A204.1 (cell line): Measurements from ENCODE around the gene CARMIL1.
A peak's percentile ranks its signal among the peaks of the same experiment; 100 is the strongest.

Experiments used
- FAIRE-seq: peaks from 2 replicates; lab custom pipeline; 2012; peaks lifted over from hg19 to GRCh38; lab: Jason Lieb, UNC

The CARMIL1 gene

DNA sequence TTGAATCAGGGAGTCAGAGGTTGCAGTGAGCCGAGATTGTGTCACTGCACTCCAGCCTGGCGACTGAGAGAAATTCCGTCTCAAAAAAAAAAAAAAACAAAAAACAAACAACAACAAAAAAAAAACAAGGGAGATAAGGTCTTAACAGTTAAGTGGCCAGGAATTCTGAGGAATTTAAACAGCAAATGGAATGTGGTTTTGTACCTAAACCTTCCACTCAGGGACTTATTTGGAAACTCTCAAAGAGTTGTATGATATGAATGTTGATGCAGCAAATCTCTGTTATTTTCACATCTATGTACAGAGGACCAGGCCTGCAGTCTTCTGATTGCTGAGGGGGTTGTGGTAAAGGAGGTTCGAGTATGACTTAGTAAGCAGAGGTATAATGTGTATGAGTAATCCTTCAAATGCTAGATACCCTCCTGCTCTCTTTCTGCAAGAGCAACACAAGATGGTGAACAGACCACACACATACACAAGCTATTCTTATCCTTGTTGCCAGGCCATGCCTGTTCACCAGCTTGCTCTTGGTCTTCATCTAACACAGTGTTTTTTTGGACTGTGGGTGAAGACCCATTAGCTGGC lies 197.9 kb downstream of the CARMIL1 start:
- no peak for FAIRE-seq

DNA sequence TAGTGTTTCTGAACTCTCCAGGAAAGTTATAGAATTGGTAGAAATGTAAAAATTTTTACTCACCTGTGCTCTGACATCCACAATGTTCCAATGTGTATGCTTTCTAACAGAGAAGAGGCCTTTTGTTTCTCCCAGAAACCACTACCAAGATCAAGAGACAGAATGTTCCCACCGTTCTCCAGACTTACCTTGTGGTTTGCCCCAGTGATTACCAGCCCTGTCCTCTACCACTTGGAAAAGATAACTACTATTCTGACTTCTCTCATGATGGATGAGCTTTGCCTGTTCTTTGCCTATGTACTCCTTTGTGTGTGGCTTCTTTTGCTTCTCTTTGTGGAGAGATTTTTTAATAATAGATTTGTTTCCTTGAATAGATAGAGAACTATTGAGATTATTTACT lies 199.8 kb downstream of the CARMIL1 start:
- FAIRE-seq, result no peak

DNA sequence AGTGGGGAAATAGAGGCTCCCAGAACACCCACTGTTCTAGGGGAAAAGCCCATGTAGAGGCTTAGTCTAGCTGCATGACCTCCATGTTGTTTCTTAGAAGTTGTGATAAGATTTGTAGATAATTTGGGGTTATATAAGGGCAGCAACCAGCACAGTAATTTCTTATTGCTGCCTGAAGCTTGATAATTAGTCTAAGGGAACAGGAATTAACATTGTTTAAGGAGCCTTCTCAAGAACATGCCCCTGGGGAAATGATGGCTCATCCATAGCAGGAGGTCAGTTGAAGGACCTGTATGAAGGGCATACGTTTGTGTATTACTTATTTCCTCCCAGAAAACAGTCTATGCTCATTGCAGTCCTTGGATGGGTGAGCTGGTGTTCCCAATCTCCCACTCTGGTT lies 202.1 kb downstream of the CARMIL1 start:
- no peak for FAIRE-seq

DNA sequence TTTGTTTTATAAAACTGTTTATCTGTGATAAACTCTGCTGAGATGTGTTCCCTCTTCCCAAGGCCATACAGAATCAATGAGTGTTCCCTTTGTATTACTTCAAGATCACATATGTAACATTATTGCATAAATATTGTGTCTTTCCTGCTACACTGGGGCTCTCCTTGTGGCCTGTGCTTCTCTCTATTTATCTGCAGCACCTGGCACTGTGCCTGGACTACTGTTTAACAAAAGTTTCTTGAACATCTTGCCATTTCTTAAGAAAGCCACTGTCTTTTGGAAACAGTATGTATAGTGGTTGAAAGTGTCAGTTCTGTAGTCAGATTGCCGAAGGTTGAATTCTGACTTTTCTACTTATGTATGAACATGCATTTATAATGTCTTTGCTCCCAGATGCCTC lies 203.8 kb downstream of the CARMIL1 start:
- FAIRE-seq, result no peak

- no peak for FAIRE-seq
These were observed 204.8 kb downstream of the CARMIL1 start for GRCh38 chr6:25483943-25484342.

GRCh38 chr6:25484900-25485299 lies 205.7 kb downstream of the CARMIL1 start:
- no peak for FAIRE-seq

GRCh38 chr6:25485821-25486534 lies 206.8 kb downstream of the CARMIL1 start:
- FAIRE-seq, result no peak

DNA sequence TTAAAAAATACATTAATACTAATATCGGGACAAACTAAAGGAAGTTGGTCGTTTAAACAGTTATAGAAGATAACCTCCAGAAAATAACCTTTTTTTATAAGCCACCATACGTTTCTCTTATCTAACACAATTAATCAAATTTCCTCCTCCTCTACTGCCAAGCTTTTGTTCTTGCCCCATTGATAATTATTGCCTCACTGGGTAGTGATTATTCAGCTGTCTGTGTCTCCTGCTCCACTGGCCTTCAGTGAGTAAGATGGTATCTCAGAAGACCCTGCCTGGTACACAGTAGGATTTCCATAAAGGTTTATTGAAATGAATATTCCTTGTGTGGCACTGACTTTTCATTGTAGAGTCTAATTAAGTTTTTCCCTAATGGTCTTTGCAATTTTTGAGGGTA lies 207.4 kb downstream of the CARMIL1 start:
- no peak for FAIRE-seq

DNA sequence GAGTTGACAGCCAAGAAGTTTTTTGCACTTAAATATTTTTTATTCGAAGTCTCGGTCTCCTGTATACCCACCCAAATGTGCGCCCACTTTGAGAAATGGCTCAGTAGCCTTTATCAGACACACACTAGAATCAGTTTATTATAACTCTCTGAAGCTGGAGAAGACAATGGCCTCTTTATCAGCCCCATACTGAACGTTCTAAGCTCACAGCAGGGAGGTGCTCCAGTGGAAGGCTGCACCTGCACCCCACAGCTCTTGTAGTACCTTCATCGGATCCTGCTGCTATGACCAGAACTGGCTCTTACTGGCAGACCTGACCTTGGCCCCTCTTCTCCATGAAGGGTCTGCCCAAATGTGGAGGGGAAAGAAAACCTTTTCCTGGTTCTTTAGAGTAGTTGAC lies 207.8 kb downstream of the CARMIL1 start:
- no peak for FAIRE-seq

- FAIRE-seq, result no peak
These were observed 209.0 kb downstream of the CARMIL1 start for GRCh38 chr6:25488156-25488555.

- no peak for FAIRE-seq
These were observed 210.2 kb downstream of the CARMIL1 start for GRCh38 chr6:25489399-25489798.

DNA sequence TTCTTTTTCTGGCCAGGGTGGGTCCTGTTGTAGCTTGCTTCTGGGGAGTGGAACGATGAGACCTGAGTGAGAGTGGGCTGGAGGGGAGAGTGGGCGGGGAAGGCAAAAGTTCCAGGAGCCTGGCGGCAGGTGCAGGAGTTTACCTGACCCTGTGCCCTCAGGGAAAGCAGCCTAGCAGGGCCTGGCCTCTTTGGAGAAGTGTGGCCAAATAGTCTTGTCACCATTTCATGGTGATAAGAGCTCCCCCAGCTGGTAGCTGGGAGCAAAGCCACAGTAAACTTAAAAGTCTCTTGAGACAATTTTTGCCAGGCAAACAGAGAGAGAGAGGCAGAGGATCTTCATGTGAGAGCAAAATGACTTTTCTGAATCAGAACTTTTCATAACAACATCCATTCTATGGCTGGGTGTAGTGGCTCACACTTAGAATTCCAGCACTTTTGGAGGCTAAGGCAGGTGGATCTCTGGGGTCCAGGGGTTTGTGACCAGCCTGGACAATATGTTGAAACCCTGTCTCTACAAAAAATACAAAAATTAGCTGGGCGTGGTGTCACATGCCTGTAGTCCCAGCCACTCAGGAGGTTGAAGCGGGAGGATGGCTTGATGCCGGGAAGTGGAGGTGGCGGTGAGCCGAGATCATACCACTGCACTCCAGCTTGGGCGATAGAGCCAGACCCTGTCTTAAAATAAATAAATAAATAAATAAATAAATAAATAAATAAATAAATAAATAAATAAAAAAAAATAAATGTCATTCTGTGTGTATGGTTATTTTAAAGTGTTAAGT lies 211.0 kb downstream of the CARMIL1 start:
- FAIRE-seq, result peak; percentile 3

GRCh38 chr6:25492951-25493350 lies 213.8 kb downstream of the CARMIL1 start:
- FAIRE-seq, result no peak

GRCh38 chr6:25494469-25494868 lies 215.3 kb downstream of the CARMIL1 start:
- FAIRE-seq, result no peak

DNA sequence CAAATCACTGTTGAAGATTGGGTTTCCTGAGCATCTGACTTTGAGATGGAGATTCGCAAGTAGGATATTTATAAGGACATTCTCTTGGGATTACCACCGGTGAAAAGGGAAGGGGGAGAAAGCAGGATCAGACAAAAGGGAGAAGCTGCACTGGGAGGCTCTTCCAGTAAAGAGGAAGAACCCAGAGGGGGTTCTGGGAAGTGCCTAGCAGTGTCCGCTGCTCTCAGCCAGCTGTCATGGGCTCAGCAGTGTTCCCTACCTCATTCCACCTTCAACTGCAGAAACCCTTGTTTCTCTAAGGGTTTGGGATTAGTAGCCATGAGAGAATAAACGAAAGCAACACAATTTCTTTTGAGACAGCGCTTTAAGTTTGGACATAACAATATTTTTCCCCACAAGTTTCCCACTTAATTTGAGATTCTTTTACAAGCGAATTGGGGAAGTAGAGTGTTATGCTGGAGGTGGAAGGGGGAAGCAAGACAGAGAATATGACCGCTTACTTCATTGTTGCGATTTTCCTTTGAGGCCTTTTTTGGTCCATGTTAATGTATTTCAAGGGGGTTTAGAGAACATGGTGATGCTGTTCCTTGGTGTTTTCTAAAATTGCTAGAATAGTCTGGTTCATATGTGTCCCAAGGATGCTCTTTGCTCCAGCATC lies 218.3 kb downstream of the CARMIL1 start:
- no peak for FAIRE-seq

DNA sequence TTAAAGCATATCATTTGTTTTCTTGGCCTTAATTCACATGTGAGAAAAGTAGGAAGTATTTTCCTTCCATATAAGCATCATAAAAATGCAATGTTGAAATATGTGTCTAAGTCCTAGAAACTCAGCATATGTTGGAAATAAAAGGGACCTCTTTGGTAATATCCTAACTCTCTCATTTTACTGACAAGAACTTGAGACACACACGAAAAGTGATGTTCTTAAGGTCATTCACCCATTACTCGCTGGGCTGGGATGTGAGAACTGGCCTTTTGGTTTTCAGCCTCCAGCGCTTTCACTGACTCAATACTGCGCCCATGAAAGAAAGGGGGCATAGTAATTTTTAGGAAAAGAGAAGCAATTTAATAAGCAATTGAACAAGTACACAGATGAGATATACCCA lies 219.3 kb downstream of the CARMIL1 start:
- FAIRE-seq, result no peak

GRCh38 chr6:25499615-25500235 lies 220.6 kb downstream of the CARMIL1 start:
- no peak for FAIRE-seq

DNA sequence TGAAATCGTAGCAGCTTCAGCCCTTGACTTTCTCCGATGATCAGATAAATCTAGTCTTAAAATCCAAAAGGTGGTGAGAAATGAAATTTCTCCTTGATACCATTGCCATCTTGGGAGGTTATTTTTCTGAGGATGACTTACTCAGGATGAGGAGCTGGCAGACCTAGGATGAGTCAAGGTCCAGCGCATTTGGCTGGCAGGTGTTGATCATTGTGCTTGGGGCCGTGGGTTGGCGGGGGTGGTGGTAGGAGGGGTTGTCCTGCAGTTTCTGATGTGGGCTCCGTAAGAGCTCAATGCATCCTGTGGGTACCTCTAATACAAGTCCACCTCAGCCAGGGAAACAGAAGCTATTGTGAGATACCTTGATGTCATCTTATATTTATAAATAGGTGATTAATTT lies 224.5 kb downstream of the CARMIL1 start:
- no peak for FAIRE-seq

GRCh38 chr6:25504661-25505060 lies 225.5 kb downstream of the CARMIL1 start:
- no peak for FAIRE-seq

- no peak for FAIRE-seq
These were observed 226.8 kb downstream of the CARMIL1 start for GRCh38 chr6:25506020-25506419.

- FAIRE-seq, result no peak
These were observed 228.9 kb downstream of the CARMIL1 start for GRCh38 chr6:25508051-25508450.

DNA sequence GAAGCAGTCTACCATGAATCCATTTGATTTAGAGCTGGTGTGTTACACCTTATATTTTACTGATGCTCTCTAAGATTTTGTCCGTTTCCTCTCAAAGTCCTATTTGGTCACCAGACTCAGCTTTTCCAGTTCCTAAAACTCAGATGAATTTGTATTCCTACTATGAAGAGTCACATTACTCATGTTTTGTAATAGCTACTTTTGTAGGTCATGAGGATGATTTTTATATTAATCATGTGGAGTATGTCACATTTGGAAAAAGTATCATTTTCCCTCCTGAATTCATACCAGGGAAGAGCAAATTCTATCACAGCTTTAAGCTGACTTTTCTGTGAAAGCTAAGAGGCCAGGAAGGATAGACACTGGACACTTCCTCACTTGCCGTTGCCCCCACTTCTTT lies 232.2 kb downstream of the CARMIL1 start:
- no peak for FAIRE-seq

- peak; percentile 6 for FAIRE-seq
These were observed 233.4 kb downstream of the CARMIL1 start for GRCh38 chr6:25512560-25512959.
